Measurements from ENCODE around the gene AMBRA1.

Gene AMBRA1

GRCh38 chr11:46599340-46600193, 5.7 kb upstream of the AMBRA1 start:
- no peak for TF ChIP-seq YY1 (IDR thresholded peaks at IDR 0.05; ENCODE audit: low read depth)
- no peak for TF ChIP-seq TEAD4 (IDR thresholded peaks at IDR 0.05)
- no peak for TF ChIP-seq TCF12 (IDR thresholded peaks at IDR 0.05; ENCODE audit: low read depth)
- no peak for TF ChIP-seq TAF1 (IDR thresholded peaks at IDR 0.05; ENCODE audit: low read depth)
- no peak for TF ChIP-seq ZBTB7A (IDR thresholded peaks at IDR 0.05; ENCODE audit: low read depth)
- no peak for TF ChIP-seq FOXM1 (IDR thresholded peaks at IDR 0.05; ENCODE audit: borderline replicate concordance, low read depth)
- TF ChIP-seq USF1 (IDR thresholded peaks at IDR 0.05): no peak
- TF ChIP-seq REST (IDR thresholded peaks at IDR 0.05; ENCODE audit: low read depth): no peak
- TF ChIP-seq EP300 (IDR thresholded peaks at IDR 0.05; ENCODE audit: borderline replicate concordance): no peak
- TF ChIP-seq RAD21 (IDR thresholded peaks at IDR 0.05; ENCODE audit: low read depth): no peak
- no peak for TF ChIP-seq CREB1 (IDR thresholded peaks at IDR 0.05; ENCODE audit: low read depth)
- TF ChIP-seq NFIC (IDR thresholded peaks at IDR 0.05): no peak
- TF ChIP-seq MAX (IDR thresholded peaks at IDR 0.05): no peak
- no peak for TF ChIP-seq EGR1 (IDR thresholded peaks at IDR 0.05)
- no peak for TF ChIP-seq CEBPB (IDR thresholded peaks at IDR 0.05)

GRCh38 chr11:46597609-46598219, 3.9 kb upstream of the AMBRA1 start:
- TF ChIP-seq NFIC (IDR thresholded peaks at IDR 0.05) (no peak), TAF1 (IDR thresholded peaks at IDR 0.05; ENCODE audit: low read depth) (no peak), YY1 (IDR thresholded peaks at IDR 0.05; ENCODE audit: low read depth) (no peak), CREB1 (IDR thresholded peaks at IDR 0.05; ENCODE audit: low read depth) (no peak), USF1 (IDR thresholded peaks at IDR 0.05) (no peak)

- no peak for TF ChIP-seq CEBPB (IDR thresholded peaks at IDR 0.05)
- TF ChIP-seq ZBTB7A (IDR thresholded peaks at IDR 0.05; ENCODE audit: low read depth): no peak
- TF ChIP-seq MAX (IDR thresholded peaks at IDR 0.05): no peak
- TF ChIP-seq RAD21 (IDR thresholded peaks at IDR 0.05; ENCODE audit: low read depth): no peak
- TF ChIP-seq TEAD4 (IDR thresholded peaks at IDR 0.05): no peak
- no peak for TF ChIP-seq FOXM1 (IDR thresholded peaks at IDR 0.05; ENCODE audit: borderline replicate concordance, low read depth)
- TF ChIP-seq YY1 (IDR thresholded peaks at IDR 0.05; ENCODE audit: low read depth): no peak
- TF ChIP-seq EGR1 (IDR thresholded peaks at IDR 0.05): no peak
- TF ChIP-seq USF1 (IDR thresholded peaks at IDR 0.05): no peak
- TF ChIP-seq TAF1 (IDR thresholded peaks at IDR 0.05; ENCODE audit: low read depth): no peak
- TF ChIP-seq CREB1 (IDR thresholded peaks at IDR 0.05; ENCODE audit: low read depth): no peak
- no peak for TF ChIP-seq REST (IDR thresholded peaks at IDR 0.05; ENCODE audit: low read depth)
- no peak for TF ChIP-seq EP300 (IDR thresholded peaks at IDR 0.05; ENCODE audit: borderline replicate concordance)
Observed at GRCh38 chr11:46597155-46597554, 3.3 kb upstream of the AMBRA1 start.

GRCh38 chr11:46594785-46595184, 962 bp upstream of the AMBRA1 start:
- TF ChIP-seq CEBPB (IDR thresholded peaks at IDR 0.05) (no peak), ZBTB7A (IDR thresholded peaks at IDR 0.05; ENCODE audit: low read depth) (no peak), USF1 (IDR thresholded peaks at IDR 0.05) (no peak)

GRCh38 chr11:46594374-46594700, 514 bp upstream of the AMBRA1 start:
- TF ChIP-seq TEAD4 (IDR thresholded peaks at IDR 0.05) (no peak), ZBTB7A (IDR thresholded peaks at IDR 0.05; ENCODE audit: low read depth) (no peak), NFIC (IDR thresholded peaks at IDR 0.05) (no peak), CEBPB (IDR thresholded peaks at IDR 0.05) (no peak), FOXM1 (IDR thresholded peaks at IDR 0.05; ENCODE audit: borderline replicate concordance, low read depth) (no peak)

Measured in Ishikawa (cell line).